SKM-1 (cell line): ENCODE measurements around the gene CCIN.

ENCODE experiments used
- DNase-seq: peaks from one replicate; lab custom pipeline; 2025; ENCODE audit not compliant: unreplicated experiment; lab: John Stamatoyannopoulos, UW

Gene CCIN

GRCh38 chr9:36188212-36188611 is 19.0 kb downstream of the CCIN start:
- no peak for DNase-seq

GRCh38 chr9:36189976-36190375 is 20.8 kb downstream of the CCIN start:
- DNase-seq: no peak

- DNase-seq: peak; percentile 99
Observed at GRCh38 chr9:36190388-36191289, 21.5 kb downstream of the CCIN start, which contains the start of gene CLTA. TSS of gene CLTA (plus strand) at chr9:36190921. CDS start at chr9:36191057, 136 bp downstream.

- DNase-seq: no peak
Observed at GRCh38 chr9:36191290-36191645, 22.1 kb downstream of the CCIN start.

GRCh38 chr9:36191686-36192085 is 22.5 kb downstream of the CCIN start:
- DNase-seq: no peak

- DNase-seq: no peak
Observed at GRCh38 chr9:36192196-36192595, 23.0 kb downstream of the CCIN start.

GRCh38 chr9:36193023-36193422 is 23.8 kb downstream of the CCIN start:
- DNase-seq: no peak

GRCh38 chr9:36194326-36195000 is 25.3 kb downstream of the CCIN start:
- no peak for DNase-seq

GRCh38 chr9:36204906-36205547 is 35.8 kb downstream of the CCIN start:
- no peak for DNase-seq

GRCh38 chr9:36207016-36207415 is 37.8 kb downstream of the CCIN start:
- DNase-seq: no peak

GRCh38 chr9:36207546-36208012 is 38.4 kb downstream of the CCIN start:
- DNase-seq: no peak

GRCh38 chr9:36208521-36209253 is 39.5 kb downstream of the CCIN start:
- DNase-seq: no peak

- no peak for DNase-seq
Observed at GRCh38 chr9:36210722-36211121, 41.5 kb downstream of the CCIN start.

GRCh38 chr9:36211510-36211909 is 42.3 kb downstream of the CCIN start:
- no peak for DNase-seq

- DNase-seq: no peak
Observed at GRCh38 chr9:36213387-36213786, 44.2 kb downstream of the CCIN start.

GRCh38 chr9:36213989-36214388 is 44.8 kb downstream of the CCIN start:
- no peak for DNase-seq

GRCh38 chr9:36214571-36214970 is 45.4 kb downstream of the CCIN start:
- DNase-seq: no peak

GRCh38 chr9:36217256-36217968 is 48.2 kb downstream of the CCIN start:
- no peak for DNase-seq

- DNase-seq: no peak
Observed at GRCh38 chr9:36218011-36218410, 48.8 kb downstream of the CCIN start.

- DNase-seq: no peak
Observed at GRCh38 chr9:36218411-36218901, 49.3 kb downstream of the CCIN start.
